ENCODE data around the gene EDDM13. TPM values are rescaled to one million over a fixed set of nuclear protein-coding genes. Genes with fewer than 3 reads are reported as not detected.
A peak's percentile ranks its signal among the peaks of the same experiment; 100 is the strongest.
"Not testable (repeated sequence)": the region's sequence is repeated elsewhere in the genome, so short reads cannot be mapped to it uniquely, and the experiment has no call there.

EDDM13 gene
- total and polyA plus RNA-seq, 11 donors = 0.42 TPM; not detected in 10

DNA sequence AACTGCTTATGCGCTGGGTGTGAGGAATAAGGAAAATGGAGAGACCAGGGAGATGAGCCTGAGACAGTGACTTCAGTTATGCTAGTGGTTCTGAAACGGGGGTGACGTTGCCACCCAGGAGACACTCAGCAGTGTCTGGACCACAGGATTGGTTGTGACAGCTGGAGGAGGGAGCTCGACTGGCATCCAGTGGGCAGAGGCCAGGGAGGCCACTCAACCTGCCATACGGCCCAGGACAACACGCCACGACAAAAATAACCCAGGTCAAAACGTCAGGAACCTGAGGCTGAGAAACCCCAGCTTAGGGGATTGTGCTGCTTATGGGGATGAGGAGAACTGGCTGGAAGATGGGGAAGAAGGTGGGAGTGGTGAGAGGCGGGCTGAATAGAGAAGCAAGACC, 31.7 kb downstream of the EDDM13 start:
- TF ChIP-seq, protein P1, sequence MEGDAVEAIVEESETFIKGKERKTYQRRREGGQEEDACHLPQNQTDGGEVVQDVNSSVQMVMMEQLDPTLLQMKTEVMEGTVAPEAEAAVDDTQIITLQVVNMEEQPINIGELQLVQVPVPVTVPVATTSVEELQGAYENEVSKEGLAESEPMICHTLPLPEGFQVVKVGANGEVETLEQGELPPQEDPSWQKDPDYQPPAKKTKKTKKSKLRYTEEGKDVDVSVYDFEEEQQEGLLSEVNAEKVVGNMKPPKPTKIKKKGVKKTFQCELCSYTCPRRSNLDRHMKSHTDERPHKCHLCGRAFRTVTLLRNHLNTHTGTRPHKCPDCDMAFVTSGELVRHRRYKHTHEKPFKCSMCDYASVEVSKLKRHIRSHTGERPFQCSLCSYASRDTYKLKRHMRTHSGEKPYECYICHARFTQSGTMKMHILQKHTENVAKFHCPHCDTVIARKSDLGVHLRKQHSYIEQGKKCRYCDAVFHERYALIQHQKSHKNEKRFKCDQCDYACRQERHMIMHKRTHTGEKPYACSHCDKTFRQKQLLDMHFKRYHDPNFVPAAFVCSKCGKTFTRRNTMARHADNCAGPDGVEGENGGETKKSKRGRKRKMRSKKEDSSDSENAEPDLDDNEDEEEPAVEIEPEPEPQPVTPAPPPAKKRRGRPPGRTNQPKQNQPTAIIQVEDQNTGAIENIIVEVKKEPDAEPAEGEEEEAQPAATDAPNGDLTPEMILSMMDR (IDR thresholded peaks at IDR 0.05) = no peak
- no peak for TF ChIP-seq POLR2A (IDR thresholded peaks at IDR 0.05)
- Histone ChIP-seq H3K27ac (no peak overlapping the region), H3K4me1 (peaks cover 0 to 4% (median 0%) of the 10 kb centered on the region in 12 donors), H3K36me3 (peaks cover 0 to 22% (median 7%) of the 10 kb centered on the region in 9 donors), H3K9me3 (no peaks in the 10 kb centered on the region), H3K4me3 (no peak overlapping the region), H3K27me3 (no peaks in the 10 kb centered on the region)
- no peak for DNase-seq
- peak in 2 of 4 donors; percentile 60 to 66 for ATAC-seq
- WGBS, 4 donors = 74 to 83% (median 80%) methylated on average over 9 of the region's 9 CpGs
- intact Hi-C loops (cut with DNase I) = no loop called here

GRCh38 chr19:56306016-56306415, 33.5 kb downstream of the EDDM13 start:
- Histone ChIP-seq H3K36me3 (peaks cover 0 to 32% (median 11%) of the 10 kb centered on the region in 9 donors), H3K4me1 (peaks cover 0 to 10% (median 0%) of the 10 kb centered on the region in 12 donors), H3K27ac (peak overlapping the region in 11 of 12 donors; percentile 55 to 80 (median 70)), H3K4me3 (peak overlapping the region in 5 of 12 donors; percentile 13 to 38 (median 34)), H3K9me3 (no peaks in the 10 kb centered on the region), H3K27me3 (no peaks in the 10 kb centered on the region)
- no peak for TF ChIP-seq POLR2A (IDR thresholded peaks at IDR 0.05)
- TF ChIP-seq, protein P1 (IDR thresholded peaks at IDR 0.05) = no peak
- WGBS, 4 donors = 61 to 79% (median 74%) methylated on average over 9 of the region's 11 CpGs
- ATAC-seq = no peak
- DNase-seq = no peak
- intact Hi-C loops (cut with DNase I) = no loop called here

GRCh38 chr19:56307062-56307461, 34.5 kb downstream of the EDDM13 start:
- 56 to 82% (median 63%) methylated on average over 6 of the region's 6 CpGs for WGBS, 4 donors
- peaks cover 0 to 36% (median 18%) of the 10 kb centered on the region in 9 donors for H3K36me3 ChIP-seq
- H3K4me3 ChIP-seq = peak overlapping the region in 2 of 12 donors; percentile 19 to 21
- ATAC-seq; H3K9me3 ChIP-seq; DNase-seq; intact Hi-C loops (cut with DNase I); H3K27me3 ChIP-seq: not testable (repeated sequence)
- H3K4me1 ChIP-seq = peaks cover 0 to 10% (median 0%) of the 10 kb centered on the region in 12 donors
- H3K27ac ChIP-seq = peak overlapping the region in 11 of 12 donors; percentile 19 to 81 (median 49)

DNA sequence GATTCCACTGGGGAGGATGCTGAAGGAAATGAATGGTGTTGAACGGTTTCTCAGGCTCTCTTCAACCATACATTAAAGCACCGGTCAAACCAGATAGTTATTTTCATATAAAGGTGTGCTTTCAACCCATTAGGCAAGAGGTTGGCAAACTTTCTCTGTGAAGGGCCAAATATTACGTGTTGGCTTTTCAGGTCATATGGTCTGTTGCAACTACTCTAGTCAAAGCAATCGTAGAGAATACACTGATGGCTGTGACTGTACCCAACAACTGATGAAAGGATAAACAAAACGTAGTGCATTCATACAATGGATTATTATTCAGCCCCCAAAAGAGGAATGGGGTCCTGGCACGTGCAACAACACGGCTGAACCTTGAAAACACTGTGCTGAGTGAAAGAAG, 36.2 kb downstream of the EDDM13 start:
- TF ChIP-seq, protein P1 (IDR thresholded peaks at IDR 0.05) = no peak
- no peak for TF ChIP-seq POLR2A (IDR thresholded peaks at IDR 0.05)
- WGBS, 4 donors = 92 to 96% (median 93%) methylated on average over 7 of the region's 7 CpGs
- intact Hi-C loops (cut with DNase I) = no loop called here
- Histone ChIP-seq H3K4me3 (no peak overlapping the region), H3K27me3 (no peaks in the 10 kb centered on the region), H3K4me1 (peaks cover 0 to 20% (median 9%) of the 10 kb centered on the region in 12 donors), H3K9me3 (no peaks in the 10 kb centered on the region), H3K36me3 (peaks cover 0 to 35% (median 16%) of the 10 kb centered on the region in 9 donors), H3K27ac (no peak overlapping the region)
- no peak for DNase-seq
- ATAC-seq = no peak
